Mucosa of descending colon (tissue), 3 donors: ENCODE results near the gene BIRC6. TPM values are rescaled to one million over a fixed set of nuclear protein-coding genes. Genes with fewer than 3 reads are reported as not detected.
"Not testable (repeated sequence)": the region's sequence is repeated elsewhere in the genome, so short reads cannot be mapped to it uniquely, and the experiment has no call there.

ENCODE experiments used
- ATAC-seq: fragments of 200-7000 bp; cut with Tn5 transposase; one replicate; pipeline ENCODE4 v1.9.1; 2020; ENCODE audit warnings: mild to moderate bottlenecking, moderate library complexity
- DNase-seq, 3 donors: peaks; one replicate each; pipeline ENCODE4 v3.0.0-alpha.2; 2020
- H3K36me3 ChIP-seq: fragments of 200-600 bp; one replicate; pipeline ENCODE4 v1.8.0; 2021; ENCODE audit warnings: low read depth, mild to moderate bottlenecking
- H3K4me1 ChIP-seq: fragments of 200-600 bp; one replicate; pipeline ENCODE4 v1.8.0; 2021; ENCODE audit warnings: low read depth, mild to moderate bottlenecking
- H3K4me3 ChIP-seq: fragments of 200-600 bp; one replicate; pipeline ENCODE4 v1.8.0; 2021; ENCODE audit warnings: mild to moderate bottlenecking
- H3K9me3 ChIP-seq: fragments of 200-600 bp; one replicate; pipeline ENCODE4 v1.8.0; 2021; ENCODE audit warnings: mild to moderate bottlenecking
- intact Hi-C, 2 donors: fragments of 100-400 bp; cut with DNase I in 1 of 2; cut with micrococcal nuclease in 1 of 2; formaldehyde crosslinking; loops; one replicate each; pipeline versions ENCODE4 v1.11.0 to v1.11.1; 2022; cut with DNase I, micrococcal nuclease
- long read RNA-seq, 2 donors: library from polyadenylated mRNA; unstranded; transcript quantifications; one replicate each; pipeline ENCODE4 v2.0.0, GENCODE V29; 2019 to 2021
- total RNA-seq, 3 donors: library from RNA; stranded (reverse); fragmentation: NEBNext Ultra II Directional in 2 of 3; extraction: Animal tissue kit (Norgen Biotek cat#: 25700) in 2 of 3; gene quantifications; one replicate each; pipeline versions ENCODE4 v1.2.1 to v1.2.4, GENCODE V29; 2021 to 2023
- TF ChIP-seq, protein P1 (sequence below): fragments of 200-600 bp; IDR thresholded peaks from one replicate; pipeline ENCODE4 v1.8.0; 2022; ENCODE audit warnings: antibody characterized with exemption, mild to moderate bottlenecking
- donor health status: DM: no; HTN: no; CAD: no; lungs with moderate emphysema.
- donor health status: DM: no; HTN: no; CAD: no.
- donor health status: DM: no; HTN: yes; CAD: no.

The BIRC6 gene
- 100 to 1,000 TPM; 102 to 136 (median 112) TPM for total RNA-seq
- long read RNA-seq, donor 1, partial matches to known transcripts = 9 of 15 reads
- long read RNA-seq, donor 1, other reads (novel, unspliced or antisense) = 6 of 15 reads
- long read RNA-seq, donor 2, partial matches to known transcripts = 3 of 6 reads
- long read RNA-seq, donor 2, other reads (novel, unspliced or antisense) = 3 of 6 reads

DNA sequence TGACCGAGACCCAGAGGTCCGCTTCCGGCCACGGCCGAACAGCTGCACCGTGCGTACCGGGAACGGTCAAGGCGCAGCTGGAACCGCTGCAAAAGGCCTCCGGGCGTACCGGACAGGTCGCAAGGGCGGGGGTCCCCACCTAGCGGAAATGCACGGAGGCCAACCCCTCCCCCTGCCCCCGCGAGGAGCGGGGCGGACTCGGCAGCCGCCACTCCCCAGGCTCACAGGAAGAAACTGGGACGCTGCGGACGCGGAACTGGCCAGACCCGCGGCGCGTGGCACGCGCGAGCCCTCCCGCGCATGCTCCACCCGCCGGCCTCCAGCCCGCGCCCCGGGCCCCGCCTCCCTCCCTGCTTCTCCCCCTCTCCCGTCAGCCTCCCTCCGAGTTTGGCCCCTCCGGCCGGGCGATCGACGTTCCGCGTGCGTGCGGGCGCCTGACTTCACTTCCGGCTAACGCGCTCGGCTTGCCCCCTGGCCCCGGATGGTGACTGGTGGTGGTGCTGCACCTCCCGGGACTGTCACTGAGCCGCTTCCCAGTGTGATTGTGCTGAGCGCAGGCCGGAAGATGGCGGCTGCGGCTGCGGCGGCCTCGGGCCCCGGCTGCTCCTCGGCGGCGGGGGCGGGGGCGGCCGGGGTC is at the start of gene BIRC6:
BIRC6 (plus strand) TSS at position 343 of the 637 bp plus-strand sequence; CDS start at position 482, 139 bp downstream.
- DNase-seq (peak; percentile 96 to 99 (median 98)), ATAC-seq (peak; percentile 94)
- TF ChIP-seq, protein P1, sequence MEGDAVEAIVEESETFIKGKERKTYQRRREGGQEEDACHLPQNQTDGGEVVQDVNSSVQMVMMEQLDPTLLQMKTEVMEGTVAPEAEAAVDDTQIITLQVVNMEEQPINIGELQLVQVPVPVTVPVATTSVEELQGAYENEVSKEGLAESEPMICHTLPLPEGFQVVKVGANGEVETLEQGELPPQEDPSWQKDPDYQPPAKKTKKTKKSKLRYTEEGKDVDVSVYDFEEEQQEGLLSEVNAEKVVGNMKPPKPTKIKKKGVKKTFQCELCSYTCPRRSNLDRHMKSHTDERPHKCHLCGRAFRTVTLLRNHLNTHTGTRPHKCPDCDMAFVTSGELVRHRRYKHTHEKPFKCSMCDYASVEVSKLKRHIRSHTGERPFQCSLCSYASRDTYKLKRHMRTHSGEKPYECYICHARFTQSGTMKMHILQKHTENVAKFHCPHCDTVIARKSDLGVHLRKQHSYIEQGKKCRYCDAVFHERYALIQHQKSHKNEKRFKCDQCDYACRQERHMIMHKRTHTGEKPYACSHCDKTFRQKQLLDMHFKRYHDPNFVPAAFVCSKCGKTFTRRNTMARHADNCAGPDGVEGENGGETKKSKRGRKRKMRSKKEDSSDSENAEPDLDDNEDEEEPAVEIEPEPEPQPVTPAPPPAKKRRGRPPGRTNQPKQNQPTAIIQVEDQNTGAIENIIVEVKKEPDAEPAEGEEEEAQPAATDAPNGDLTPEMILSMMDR = no peak

DNA sequence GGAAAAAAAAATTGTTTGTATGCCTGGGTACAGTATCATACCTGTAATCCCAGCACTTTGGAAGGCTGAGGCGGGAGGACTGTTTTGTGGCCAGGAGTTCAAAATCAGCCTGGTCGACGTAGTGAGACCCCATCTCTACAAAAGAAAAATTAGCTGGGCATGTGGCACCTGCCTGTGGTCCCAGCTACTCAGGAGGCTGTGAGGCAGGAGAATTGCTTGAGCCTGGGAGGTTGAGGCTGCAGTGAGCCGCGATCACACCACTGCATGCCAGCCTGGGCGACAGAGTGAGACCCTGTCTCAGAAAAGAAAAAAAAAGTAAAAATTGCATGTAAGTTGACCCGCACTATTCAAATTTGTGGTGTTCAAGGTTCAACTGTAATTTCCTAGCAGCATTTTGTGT is 46.2 kb upstream of the BIRC6 start:
- TF ChIP-seq, protein P1 = no peak
- intact Hi-C loops = no loop called here
- H3K9me3 ChIP-seq = no peaks in the 10 kb centered on the region
- no peaks in the 10 kb centered on the region for H3K36me3 ChIP-seq
- ATAC-seq (no peak), DNase-seq (no peak)
- H3K4me1 ChIP-seq = no peaks in the 10 kb centered on the region
- no peak overlapping the region for H3K4me3 ChIP-seq

More for the DNA sequence above, at the start of gene BIRC6:
- H3K4me1 ChIP-seq = peaks cover 29% of the 10 kb centered on the region
- no peaks in the 10 kb centered on the region for H3K9me3 ChIP-seq
- no peaks in the 10 kb centered on the region for H3K36me3 ChIP-seq
- H3K4me3 ChIP-seq = peak within 1 kb of the TSS; percentile 99
- intact Hi-C loops = loop anchor here in 1 of 2 donors (2.0 kb wide), 1 partner anchor 68 kb away; no protein-coding TSS in a partner anchor

GRCh38 chr2:32314886-32315285 is 41.9 kb upstream of the BIRC6 start:
- intact Hi-C loops = no loop called here
- ATAC-seq (no peak), DNase-seq (no peak)
- H3K4me3 ChIP-seq = no peak overlapping the region
- TF ChIP-seq, protein P1 = no peak
- no peaks in the 10 kb centered on the region for H3K4me1 ChIP-seq
- H3K36me3 ChIP-seq = no peaks in the 10 kb centered on the region
- no peaks in the 10 kb centered on the region for H3K9me3 ChIP-seq

DNA sequence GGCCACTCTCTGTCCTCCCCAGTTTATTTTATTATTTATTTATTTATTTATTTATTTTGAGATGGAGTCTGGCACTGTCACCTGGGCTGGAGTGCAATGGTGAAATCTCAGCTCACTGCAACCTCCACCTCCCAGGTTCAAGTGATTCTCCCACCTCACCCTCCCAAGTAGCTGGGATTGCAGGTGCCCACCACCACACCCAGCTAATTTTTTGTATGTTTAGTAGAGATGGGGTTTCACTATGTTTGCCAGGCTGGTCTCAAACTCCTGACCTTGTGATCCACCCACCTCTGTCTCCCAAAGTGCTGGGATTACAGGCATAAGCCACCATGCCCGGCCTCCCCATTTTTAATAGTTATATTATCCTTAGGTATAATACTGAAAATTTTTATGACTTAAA is 28.1 kb upstream of the BIRC6 start:
- ATAC-seq, H3K9me3 ChIP-seq, intact Hi-C loops, H3K36me3 ChIP-seq, H3K4me3 ChIP-seq: not testable (repeated sequence)
- H3K4me1 ChIP-seq = peaks cover 20% of the 10 kb centered on the region
- peak in 1 of 3 donors; percentile 8 for DNase-seq

DNA sequence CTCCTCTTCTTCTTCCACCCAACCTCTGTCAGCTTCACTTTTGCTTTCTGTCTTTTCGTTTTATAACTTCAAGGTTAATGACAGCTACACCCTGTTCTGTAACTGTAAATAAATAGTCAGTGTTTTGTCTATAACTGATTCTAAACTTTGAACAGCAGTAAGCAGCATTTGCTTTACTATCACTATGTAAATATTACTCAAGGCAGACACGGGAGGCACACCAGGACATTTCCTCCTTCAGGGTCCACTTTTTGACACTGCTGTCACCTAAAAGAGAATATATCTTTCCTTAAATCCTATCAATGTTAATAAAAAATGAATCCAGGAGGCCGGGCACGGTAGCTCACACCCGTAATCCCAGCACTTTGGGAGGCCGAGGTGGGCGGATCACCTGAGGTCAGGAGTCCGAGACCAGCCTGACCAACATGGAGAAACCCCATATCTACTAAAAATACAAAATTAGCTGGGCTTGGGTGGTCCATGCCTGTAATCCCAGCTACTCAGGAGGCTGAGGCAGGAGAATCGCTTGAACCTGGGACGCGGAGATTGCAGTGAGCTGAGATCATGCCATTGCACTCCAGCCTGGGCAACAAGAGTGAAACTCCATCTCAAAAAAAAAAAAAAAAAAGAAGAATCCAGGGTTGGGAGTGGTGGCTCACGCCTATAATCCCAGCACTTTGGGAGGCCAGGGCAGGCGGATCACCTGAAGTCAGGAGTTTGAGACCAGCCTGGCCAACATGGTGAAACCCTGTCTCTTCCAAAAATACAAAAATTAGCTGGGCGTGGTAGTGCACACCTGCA is 27.4 kb upstream of the BIRC6 start:
- peak; percentile 95 for ATAC-seq
- peaks cover 20% of the 10 kb centered on the region for H3K4me1 ChIP-seq
- H3K36me3 ChIP-seq, H3K4me3 ChIP-seq, H3K9me3 ChIP-seq, intact Hi-C loops: not testable (repeated sequence)
- DNase-seq = peak; percentile 49 to 64 (median 49)

- peaks cover 20% of the 10 kb centered on the region for H3K4me1 ChIP-seq
- intact Hi-C loops = no loop called here
- no peak overlapping the region for H3K4me3 ChIP-seq
- ATAC-seq = no peak
- no peaks in the 10 kb centered on the region for H3K36me3 ChIP-seq
- no peak for DNase-seq
- TF ChIP-seq, protein P1 = no peak
- H3K9me3 ChIP-seq = no peaks in the 10 kb centered on the region
Measured at GRCh38 chr2:32330136-32330535, 26.7 kb upstream of the BIRC6 start.
